HepG2 (cell line): ENCODE results near the gene HSPB2. TPM values are rescaled to one million over a fixed set of nuclear protein-coding genes. Genes with fewer than 3 reads are reported as not detected.

ENCODE experiments used
- ATF7 ChIP-seq, 2 experiments: fragments of 450-650 bp in 1 of 2; sonication (generic) in 1 of 2; formaldehyde crosslinking in 1 of 2; IDR thresholded peaks; 2 replicates each; pipeline versions ENCODE4 v1.4.0 to v1.6.1; 2016 to 2020; ENCODE audit warnings: antibody characterized with exemption in 1 of 2, mild to moderate bottlenecking in 1 of 2, missing genetic modification reagents in 1 of 2
- CHCHD3 ChIP-seq: sonication (generic); formaldehyde crosslinking; IDR thresholded peaks from 2 replicates; pipeline ENCODE4 v1.8.0; 2022; ENCODE audit warnings: mild to moderate bottlenecking, missing genetic modification reagents, moderate library complexity
- DR1 ChIP-seq: sonication (generic); formaldehyde crosslinking; IDR thresholded peaks from 2 replicates; pipeline ENCODE4 v1.8.0; 2021; ENCODE audit warnings: mild to moderate bottlenecking, missing genetic modification reagents, inconsistent platforms
- HOXD1 ChIP-seq: sonication (generic); formaldehyde crosslinking; IDR thresholded peaks from 2 replicates; pipeline ENCODE4 v1.5.0; 2020; ENCODE audit warnings: missing genetic modification reagents
- KLF6 ChIP-seq: IDR thresholded peaks from 2 replicates; pipeline ENCODE4 v1.8.0; 2016; ENCODE audit warnings: missing biosample characterization, missing genetic modification reagents
- MEIS2 ChIP-seq: sonication (generic); formaldehyde crosslinking; IDR thresholded peaks from 2 replicates; pipeline ENCODE4 v1.9.0; 2021; ENCODE audit warnings: mild to moderate bottlenecking, missing genetic modification reagents
- NR2F1 ChIP-seq, 2 experiments: fragments of 450-650 bp in 1 of 2; formaldehyde crosslinking in 1 of 2; IDR thresholded peaks; 2 replicates each; pipeline versions ENCODE4 v1.5.0 to v1.6.1; 2016 to 2020; ENCODE audit warnings: mild to moderate bottlenecking in 1 of 2, missing compliant biosample characterization in 1 of 2, missing genetic modification reagents in 1 of 2, moderate library complexity in 1 of 2
- PHF21A ChIP-seq: sonication (generic); formaldehyde crosslinking; IDR thresholded peaks from 2 replicates; pipeline ENCODE4 v1.5.0; 2020; ENCODE audit warnings: mild to moderate bottlenecking, missing genetic modification reagents
- PHF8 ChIP-seq: sonication (generic); formaldehyde crosslinking; IDR thresholded peaks from 2 replicates; pipeline ENCODE4 v1.5.0; 2020; ENCODE audit warnings: missing genetic modification reagents
- PRDM15 ChIP-seq: sonication (generic); formaldehyde crosslinking; IDR thresholded peaks from 2 replicates; pipeline ENCODE4 v1.4.0; 2020; ENCODE audit warnings: missing genetic modification reagents
- RARG ChIP-seq: sonication (generic); formaldehyde crosslinking; IDR thresholded peaks from 2 replicates; pipeline ENCODE4 v1.4.0; 2020; ENCODE audit warnings: low read depth, mild to moderate bottlenecking, missing genetic modification reagents
- SIX4 ChIP-seq: sonication (generic); formaldehyde crosslinking; IDR thresholded peaks from 2 replicates; pipeline ENCODE4 v1.4.0; 2020; ENCODE audit warnings: missing genetic modification reagents
- ZBTB46 ChIP-seq: sonication (generic); formaldehyde crosslinking; IDR thresholded peaks from 2 replicates; pipeline ENCODE4 v1.4.0; 2020; ENCODE audit warnings: mild to moderate bottlenecking, missing genetic modification reagents, borderline replicate concordance
- ZC3H4 ChIP-seq: sonication (generic); formaldehyde crosslinking; IDR thresholded peaks from 2 replicates; pipeline ENCODE4 v1.4.0; 2020; ENCODE audit warnings: missing genetic modification reagents, borderline replicate concordance
- ZMYM3 ChIP-seq: sonication (generic); formaldehyde crosslinking; IDR thresholded peaks from 2 replicates; pipeline ENCODE4 v1.5.1; 2020; ENCODE audit warnings: mild to moderate bottlenecking, missing genetic modification reagents
- ZNF615 ChIP-seq: sonication (generic); formaldehyde crosslinking; IDR thresholded peaks from 2 replicates; pipeline ENCODE4 v1.5.0; 2020; ENCODE audit warnings: mild to moderate bottlenecking, missing genetic modification reagents, borderline replicate concordance
- ZNF616 ChIP-seq: sonication (generic); formaldehyde crosslinking; IDR thresholded peaks from 2 replicates; pipeline ENCODE4 v1.5.0; 2020; ENCODE audit warnings: low read depth, mild to moderate bottlenecking, missing genetic modification reagents
- ZSCAN20 ChIP-seq: sonication (generic); formaldehyde crosslinking; IDR thresholded peaks from 2 replicates; pipeline ENCODE4 v1.4.0; 2020; ENCODE audit warnings: missing genetic modification reagents, mild to moderate bottlenecking, borderline replicate concordance
- polyA plus RNA-seq, 8 experiments: library from polyadenylated mRNA; depleted of rRNA in 3 of 8; stranded (reverse) in 7 of 8; unstranded in 1 of 8; fragments of >200 nt; fragmentation: Illumina TruSeq in 4 of 8; extraction: Trizol in 4 of 8; gene quantifications; 2 replicates each; pipeline versions ENCODE4 v1.2.1 to v1.2.3, GENCODE V29; 2011 to 2016; ENCODE audit warnings: low read depth in 4 of 8, missing spikeins in 1 of 8, mixed read lengths in 1 of 8; ENCODE audit not compliant: insufficient read depth in 1 of 8
- total RNA-seq, 5 experiments: library from RNA; depleted of rRNA; stranded (reverse); fragments of >200 nt; fragmentation: Illumina TruSeq; extraction: Trizol; gene quantifications; 2 replicates each; pipeline ENCODE4 v1.2.3, GENCODE V29; 2016; ENCODE audit warnings: low read depth in 1 of 5
- TF ChIP-seq, protein P1 (sequence below): sonication (generic); formaldehyde crosslinking; IDR thresholded peaks from 2 replicates; pipeline ENCODE4 v1.5.0; 2020; ENCODE audit warnings: mild to moderate bottlenecking, missing genetic modification reagents
- TF ChIP-seq, protein P2 (sequence below): sonication (generic); formaldehyde crosslinking; IDR thresholded peaks from 2 replicates; pipeline ENCODE4 v1.8.0; 2022; ENCODE audit warnings: missing genetic modification reagents, mild to moderate bottlenecking, borderline replicate concordance

HSPB2 gene
- total and polyA plus RNA-seq, 2 of the 13 experiments (the other 11 are each of a cell fraction or from before 2014, with no cell fraction given) = 0.04 TPM; not detected in 1

DNA sequence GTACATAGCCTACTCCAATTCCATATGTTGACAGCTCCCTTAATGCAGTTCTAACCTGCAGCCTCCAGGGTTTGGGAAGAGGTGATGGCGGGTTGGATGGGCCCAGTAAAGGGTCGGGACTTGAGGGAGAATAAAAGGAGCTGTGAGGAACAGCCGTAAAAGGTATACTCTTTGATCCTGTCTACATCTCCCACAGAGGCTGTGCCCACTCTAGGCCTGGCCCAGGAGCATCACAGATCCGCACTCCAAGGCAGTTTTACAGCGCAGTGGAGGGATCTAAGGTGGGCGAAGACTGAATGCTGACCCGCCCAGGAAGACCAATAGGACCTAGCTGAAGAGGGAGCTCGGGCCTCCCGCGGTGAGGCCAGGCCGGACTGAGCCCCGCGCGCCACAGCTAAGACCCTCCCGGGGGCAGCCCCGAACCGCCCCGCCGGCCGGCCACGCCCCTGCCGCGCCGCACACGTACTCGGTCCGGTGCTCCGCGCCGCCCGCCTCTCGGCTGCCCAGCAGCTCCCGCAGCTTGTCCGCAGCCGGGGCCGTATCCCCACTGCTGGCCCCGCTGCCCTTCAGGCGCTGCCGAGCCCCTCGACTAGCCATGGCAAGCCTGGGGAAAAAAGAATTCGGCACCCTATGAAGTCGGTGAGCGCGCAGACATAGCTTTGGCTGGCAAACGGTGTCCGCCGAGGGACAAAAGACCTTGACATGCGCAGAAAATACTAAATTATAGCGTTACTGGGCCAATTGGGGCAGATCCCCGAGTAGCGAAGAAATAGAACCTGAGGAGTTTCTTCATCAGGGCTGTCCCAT, 41.4 kb upstream of the HSPB2 start, which contains the start of gene ALG9 (continued):
- no peak for TF ChIP-seq PRDM15 (CRISPR knock-in tag)
- no peak for TF ChIP-seq MEIS2 (CRISPR knock-in tag)
- no peak for TF ChIP-seq ZC3H4 (CRISPR knock-in tag)
- no peak for TF ChIP-seq ZNF616 (CRISPR knock-in tag)
- TF ChIP-seq, protein P1, sequence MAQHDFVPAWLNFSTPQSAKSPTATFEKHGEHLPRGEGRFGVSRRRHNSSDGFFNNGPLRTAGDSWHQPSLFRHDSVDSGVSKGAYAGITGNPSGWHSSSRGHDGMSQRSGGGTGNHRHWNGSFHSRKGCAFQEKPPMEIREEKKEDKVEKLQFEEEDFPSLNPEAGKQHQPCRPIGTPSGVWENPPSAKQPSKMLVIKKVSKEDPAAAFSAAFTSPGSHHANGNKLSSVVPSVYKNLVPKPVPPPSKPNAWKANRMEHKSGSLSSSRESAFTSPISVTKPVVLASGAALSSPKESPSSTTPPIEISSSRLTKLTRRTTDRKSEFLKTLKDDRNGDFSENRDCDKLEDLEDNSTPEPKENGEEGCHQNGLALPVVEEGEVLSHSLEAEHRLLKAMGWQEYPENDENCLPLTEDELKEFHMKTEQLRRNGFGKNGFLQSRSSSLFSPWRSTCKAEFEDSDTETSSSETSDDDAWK (CRISPR knock-in tag) = no peak
- TF ChIP-seq NR2F1 (CRISPR knock-in tag; IDR thresholded peaks at IDR 0.05) = no peak
- 0 out of 2 replicates have a peak, but pooled peaks have one; percentile 51 for TF ChIP-seq KLF6 (CRISPR knock-in tag)
- no peak for TF ChIP-seq ZSCAN20
- TF ChIP-seq CHCHD3 = no peak
- TF ChIP-seq DR1 = 0 out of 2 replicates have a peak, but pooled peaks have one; percentile 40
- no peak for TF ChIP-seq ZNF615 (CRISPR knock-in tag)
- peak; percentile 49; the same call in 1 of the 2 replicates for TF ChIP-seq SIX4 (CRISPR knock-in tag)
- no peak for TF ChIP-seq HOXD1 (CRISPR knock-in tag)
- TF ChIP-seq, protein P2, sequence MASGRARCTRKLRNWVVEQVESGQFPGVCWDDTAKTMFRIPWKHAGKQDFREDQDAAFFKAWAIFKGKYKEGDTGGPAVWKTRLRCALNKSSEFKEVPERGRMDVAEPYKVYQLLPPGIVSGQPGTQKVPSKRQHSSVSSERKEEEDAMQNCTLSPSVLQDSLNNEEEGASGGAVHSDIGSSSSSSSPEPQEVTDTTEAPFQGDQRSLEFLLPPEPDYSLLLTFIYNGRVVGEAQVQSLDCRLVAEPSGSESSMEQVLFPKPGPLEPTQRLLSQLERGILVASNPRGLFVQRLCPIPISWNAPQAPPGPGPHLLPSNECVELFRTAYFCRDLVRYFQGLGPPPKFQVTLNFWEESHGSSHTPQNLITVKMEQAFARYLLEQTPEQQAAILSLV (CRISPR knock-in tag) = peak; percentile 64; the same call in 1 of the 2 replicates
- peak; percentile 96 for TF ChIP-seq PHF21A (CRISPR knock-in tag)
- TF ChIP-seq ZBTB46 (CRISPR knock-in tag) = no peak
- peak; percentile 91 for TF ChIP-seq PHF8 (CRISPR knock-in tag)
- TF ChIP-seq RARG (CRISPR knock-in tag) = no peak
- peak; percentile 33 for TF ChIP-seq ZMYM3 (CRISPR knock-in tag)
- no peak for TF ChIP-seq ATF7 (IDR thresholded peaks at IDR 0.05)
- TF ChIP-seq ATF7 (CRISPR knock-in tag; IDR thresholded peaks at IDR 0.05) = no peak
